ENCODE results near the gene RBX1. TPM values are rescaled to one million over a fixed set of nuclear protein-coding genes. Genes with fewer than 3 reads are reported as not detected.

RBX1 gene
- total and polyA plus RNA-seq, 2 of the 8 experiments (the other 6 are each of a cell fraction or from before 2014, with no cell fraction given), result 76.5 to 119 TPM

DNA sequence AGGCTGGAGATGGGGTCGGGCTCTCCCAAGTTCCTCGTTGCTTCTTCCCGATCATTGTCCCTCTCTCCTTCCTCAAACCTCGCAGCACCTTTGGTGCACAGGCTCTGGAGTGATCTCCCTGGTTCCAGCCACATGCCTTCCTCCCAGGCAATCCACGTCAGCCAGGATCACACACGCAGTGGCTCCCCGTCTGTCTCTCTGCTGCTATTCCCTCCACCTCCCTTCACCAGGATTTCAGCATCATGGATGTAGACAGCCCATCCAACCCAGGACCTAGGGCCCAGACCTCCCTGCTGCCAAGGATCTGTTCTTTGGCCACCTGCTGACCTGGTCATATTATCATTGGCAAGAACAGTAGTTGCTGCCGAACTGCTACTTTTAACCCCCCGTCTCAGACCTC lies 40.1 kb downstream of the RBX1 start:
- H2BK15ac ChIP-seq (ENCODE audit: low read length), result no peak overlapping the region
- H2BK12ac ChIP-seq (ENCODE audit: low read depth, low read length), result no peak overlapping the region
- no peak overlapping the region for H3K4ac ChIP-seq (replicated peaks; ENCODE audit: insufficient read length, low read depth, low read length)
- 96% methylated on average over 9 of the region's 9 CpGs; no CpG with 5 or more reads in 1 of the 2 experiments for WGBS, 2 experiments (ENCODE audit: extremely low coverage in 1 of 2, insufficient coverage in 1 of 2, insufficient read length in 1 of 2, insufficient replicate concordance in 2 of 2, low coverage in 1 of 2, low lambda C conversion rate in 2 of 2, missing lambda C conversion rate in 1 of 2)
- no peak overlapping the region for H2AK5ac ChIP-seq (ENCODE audit: low read depth, low read length)
- H3K4me3 ChIP-seq (ENCODE audit: extremely low read depth in 1 of 4, insufficient read depth in 2 of 4, low read depth in 3 of 4, low read length in 4 of 4), result no peak overlapping the region
- H3K79me1 ChIP-seq (ENCODE audit: low read depth, low read length), result no peaks in the 10 kb centered on the region; the same call in 1 of the 2 replicates
- no peak overlapping the region for H4K8ac ChIP-seq (ENCODE audit: extremely low read depth, insufficient read depth, low read length)
- no peaks in the 10 kb centered on the region; a peak in 3 of 7 replicates for H3K4me1 ChIP-seq (replicated peaks in 1 of 4; ENCODE audit: control insufficient read depth in 3 of 4, insufficient read depth in 4 of 4, low read length in 3 of 4)
- H4K5ac ChIP-seq (ENCODE audit: insufficient read length, low read depth, low read length), result no peak overlapping the region
- no peak overlapping the region for H3K18ac ChIP-seq (ENCODE audit: extremely low read depth, low read length)
- no peak for FAIRE-seq
- H2BK20ac ChIP-seq (ENCODE audit: low read length), result no peak overlapping the region
- no peak overlapping the region for H3K27ac ChIP-seq (ENCODE audit: low read depth, low read length)
- peaks cover 0 to 5% (median 0%) of the 10 kb centered on the region in 4 experiments; a peak in 1 of 7 replicates for H3K27me3 ChIP-seq (replicated peaks in 1 of 4; ENCODE audit: control insufficient read depth in 3 of 4, extremely low read depth in 1 of 4, insufficient read depth in 3 of 4, low read length in 3 of 4)
- H3K79me2 ChIP-seq (ENCODE audit: control insufficient read depth in 1 of 2, insufficient read depth in 2 of 2, low read length in 2 of 2), result no peaks in the 10 kb centered on the region
- H2BK120ac ChIP-seq (replicated peaks; ENCODE audit: low read depth, low read length), result no peak overlapping the region
- H4K91ac ChIP-seq (replicated peaks; ENCODE audit: insufficient read length, low read length), result no peak overlapping the region
- POLR2A ChIA-PET (ENCODE audit: partially characterized antibody), result interaction anchor here (1.0 to 2.7 kb wide), 3 partner anchors 31 to 295 kb away, joined by 3 to 12 read pairs (median 9); partner anchors contain the start of gene RANGAP1
- H3K9me3 ChIP-seq (ENCODE audit: insufficient read depth in 2 of 2, low read depth in 1 of 2, low read length in 1 of 2), result no peaks in the 10 kb centered on the region
- DNase-seq (ENCODE audit: low read depth in 1 of 2, low spot score in 2 of 2), result no peak
- no peak overlapping the region for H2BK5ac ChIP-seq (ENCODE audit: low read depth, low read length)
- CTCF ChIA-PET (ENCODE audit: partially characterized antibody), result interaction anchor here (0.5 to 1.0 kb wide), 2 partner anchors 69 to 193 kb away, joined by 3 read pairs; no protein-coding TSS in a partner anchor
- no peak overlapping the region for H3K9ac ChIP-seq (replicated peaks in 1 of 4; ENCODE audit: extremely low read depth in 1 of 4, low read depth in 3 of 4, low read length in 3 of 4)
- no peaks in the 10 kb centered on the region for H3K36me3 ChIP-seq (ENCODE audit: control insufficient read depth in 2 of 4, insufficient read depth in 4 of 4, low read length in 3 of 4)
- no peak overlapping the region for H2AFZ ChIP-seq (ENCODE audit: low read length)
- H3K23me2 ChIP-seq (ENCODE audit: low read depth, low read length), result no peaks in the 10 kb centered on the region
- H3K4me2 ChIP-seq (ENCODE audit: insufficient read depth in 1 of 2, low read depth in 2 of 2, low read length in 2 of 2), result no peak overlapping the region
- H4K20me1 ChIP-seq (replicated peaks in 1 of 2; ENCODE audit: control insufficient read depth in 1 of 2, insufficient read depth in 2 of 2, low read length in 2 of 2), result no peaks in the 10 kb centered on the region
- no peak overlapping the region for H3K14ac ChIP-seq (ENCODE audit: insufficient read length)
- H3K56ac ChIP-seq (replicated peaks; ENCODE audit: insufficient read length, low read depth, low read length), result no peak overlapping the region
- no peak overlapping the region for H3K23ac ChIP-seq (ENCODE audit: insufficient read length)
- TF ChIP-seq CHD1 (IDR thresholded peaks at IDR 0.05; ENCODE audit: low read depth, low read length) (no peak), ZNF274 (IDR thresholded peaks at IDR 0.05; ENCODE audit: borderline replicate concordance, extremely low read depth, low read length) (no peak), TAF7 (optimal IDR thresholded peaks at IDR 0.05; ENCODE audit: borderline replicate concordance, low read depth, low read length) (no peak), RXRA (IDR thresholded peaks at IDR 0.05; ENCODE audit: insufficient read depth, low read depth, low read length) (no peak), BACH1 (IDR thresholded peaks at IDR 0.05; ENCODE audit: low read length) (no peak), RAD21 (IDR thresholded peaks at IDR 0.05 in 1 of 2, conservative IDR thresholded peaks at IDR 0.05 in 1 of 2; ENCODE audit: low read depth in 2 of 2, low read length in 2 of 2) (no peak), CEBPB (IDR thresholded peaks at IDR 0.05; ENCODE audit: low read depth, low read length) (no peak), POU5F1 (IDR thresholded peaks at IDR 0.05; ENCODE audit: low read depth, low read length) (no peak)
- TF ChIP-seq, protein P1, sequence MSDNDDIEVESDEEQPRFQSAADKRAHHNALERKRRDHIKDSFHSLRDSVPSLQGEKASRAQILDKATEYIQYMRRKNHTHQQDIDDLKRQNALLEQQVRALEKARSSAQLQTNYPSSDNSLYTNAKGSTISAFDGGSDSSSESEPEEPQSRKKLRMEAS (IDR thresholded peaks at IDR 0.05), result no peak
